CD4-positive, alpha-beta T cell (primary cell): ENCODE results near the gene POR. TPM values are rescaled to one million over a fixed set of nuclear protein-coding genes. Genes with fewer than 3 reads are reported as not detected.

Experiments used
- ATAC-seq: fragments of 200-7000 bp; cut with Tn5 transposase; one replicate; pipeline ENCODE4 v1.10.0; 2022; ENCODE audit warnings: mild to moderate bottlenecking; ENCODE audit not compliant: poor library complexity
- CTCF ChIA-PET: fragments of 350-600 bp; sonication (Branson Sonifier 250); formaldehyde crosslinking; loops from one replicate; lab custom pipeline; 2021; ENCODE audit warnings: antibody characterized with exemption, inconsistent platforms; lab: Charles Lee
- POLR2A ChIA-PET: fragments of 350-600 bp; sonication (Branson Sonifier 250); formaldehyde crosslinking; loops from one replicate; lab custom pipeline; 2021; ENCODE audit warnings: antibody characterized with exemption, inconsistent platforms; lab: Charles Lee
- DNase-seq, 14 experiments: peaks; one replicate each; pipeline ENCODE4 v3.0.0-alpha.2; 2013 to 2020; ENCODE audit warnings: mixed read lengths in 2 of 14
- H3K27ac ChIP-seq, 2 donors: one replicate each; pipeline versions ENCODE4 v1.5.1 to v1.7.0; 2013; ENCODE audit warnings: low read length in 2 of 2, low read depth in 1 of 2, mild to moderate bottlenecking in 1 of 2
- H3K27me3 ChIP-seq, 2 experiments: 1 replicate in 1 of 2; 2 replicates in 1 of 2; pipeline versions ENCODE4 v1.6.1 to v1.7.0; 2013; ENCODE audit warnings: low read length in 2 of 2, control low read depth in 1 of 2, mild to moderate bottlenecking in 1 of 2, moderate library complexity in 1 of 2; ENCODE audit not compliant: insufficient read depth in 2 of 2, control insufficient read depth in 1 of 2
- H3K36me3 ChIP-seq: one replicate; pipeline ENCODE4 v1.6.1; 2013; ENCODE audit warnings: low read length, control low read depth; ENCODE audit not compliant: insufficient read depth
- H3K4me1 ChIP-seq: one replicate; pipeline ENCODE4 v1.6.1; 2013; ENCODE audit warnings: low read length, control low read depth; ENCODE audit not compliant: insufficient read depth
- H3K4me3 ChIP-seq: one replicate; pipeline ENCODE4 v1.5.1; 2013; ENCODE audit warnings: mild to moderate bottlenecking, low read length, moderate library complexity
- H3K9me3 ChIP-seq, 2 experiments: 1 replicate in 1 of 2; 2 replicates in 1 of 2; pipeline versions ENCODE4 v1.6.1 to v1.7.0; 2013; ENCODE audit warnings: low read length in 2 of 2, mild to moderate bottlenecking in 2 of 2, control low read depth in 1 of 2, moderate library complexity in 1 of 2; ENCODE audit not compliant: control insufficient read depth in 1 of 2, insufficient read depth in 1 of 2
- H3K27ac Mint-ChIP-seq: one replicate; pipeline ENCODE4 v1.8.0; 2020; ENCODE audit warnings: mixed read lengths
- H3K27me3 Mint-ChIP-seq: one replicate; pipeline ENCODE4 v1.8.0; 2021; ENCODE audit warnings: mixed read lengths
- H3K36me3 Mint-ChIP-seq: one replicate; pipeline ENCODE4 v1.8.0; 2021; ENCODE audit warnings: low read depth, mixed read lengths
- H3K4me1 Mint-ChIP-seq: one replicate; pipeline ENCODE4 v1.8.0; 2021; ENCODE audit warnings: low read depth, mixed read lengths
- H3K4me3 Mint-ChIP-seq: one replicate; pipeline ENCODE4 v1.8.0; 2020; ENCODE audit warnings: mild to moderate bottlenecking, mixed read lengths
- H3K9me3 Mint-ChIP-seq: one replicate; pipeline ENCODE4 v1.8.0; 2020; ENCODE audit warnings: mixed read lengths
- CTCF ChIP-seq: fragments of 200-600 bp; IDR thresholded peaks from one replicate; pipeline ENCODE4 v1.8.0; 2022; ENCODE audit warnings: antibody characterized with exemption, mild to moderate bottlenecking
- intact Hi-C, 2 experiments: fragments of 100-400 bp; cut with DNase I in 1 of 2; cut with micrococcal nuclease in 1 of 2; formaldehyde crosslinking; loops; one replicate each; pipeline versions ENCODE4 v1.15.1 to v1.9.0; 2023 to 2025; cut with DNase I, micrococcal nuclease
- total RNA-seq, 174 experiments: library from RNA in 2 of 174; stranded (reverse) in 2 of 174; gene quantifications; one replicate each; pipeline ENCODE4 v1.2.3 and lab custom pipeline; 2021 to 2026

Gene POR
- total RNA-seq, 2 experiments from 2014 or later, result 44.2 to 54.8 TPM

DNA sequence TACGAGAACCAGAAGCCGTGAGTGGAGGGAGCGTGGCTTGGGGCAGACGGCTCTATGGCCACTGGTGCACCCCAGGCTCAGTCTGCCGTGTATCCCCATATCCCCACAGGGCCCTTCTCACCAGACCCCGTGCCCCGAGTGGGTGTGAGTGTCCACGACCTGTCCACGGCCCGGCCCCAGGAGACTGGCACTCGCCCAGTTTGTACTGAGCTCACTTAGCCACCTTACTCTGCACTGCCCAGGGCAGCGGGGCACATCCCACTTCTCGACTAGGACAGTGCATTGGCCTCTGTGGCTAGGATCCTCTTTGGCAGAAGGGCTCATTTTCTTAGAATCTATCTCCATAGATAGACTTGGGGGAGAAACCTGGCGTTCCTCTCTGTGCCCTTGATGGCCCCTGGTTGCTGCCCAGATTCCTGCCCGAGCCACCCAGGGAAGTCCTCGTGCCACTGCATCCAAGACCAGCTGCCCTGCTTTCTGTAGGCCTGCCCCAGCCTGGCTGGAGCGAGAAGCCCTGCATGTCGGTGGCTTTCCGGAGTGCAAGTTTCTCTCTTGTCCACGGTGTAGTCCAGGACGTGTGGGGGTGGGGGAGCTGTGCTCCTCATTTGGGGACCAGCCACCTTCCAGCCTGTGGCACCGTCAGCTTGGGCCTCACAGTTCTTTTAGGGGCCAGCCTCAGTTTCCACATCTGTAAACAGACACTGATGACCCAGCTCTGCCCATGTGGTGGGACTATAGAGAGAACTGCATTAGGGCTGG is 67.5 kb downstream of the POR start:
- ATAC-seq, result no peak
- ChIA-PET POLR2A (interaction anchor here (1.2 kb wide), 1 partner anchor 26 kb away, joined by 3 read pairs; no protein-coding TSS in a partner anchor), CTCF (interaction anchor here (1.4 kb wide), 1 partner anchor 38 kb away, joined by 3 read pairs; no protein-coding TSS in a partner anchor)
- no peaks in the 10 kb centered on the region for H3K27me3 ChIP-seq
- H3K9me3 ChIP-seq, result no peaks in the 10 kb centered on the region
- DNase-seq, result no peak
- H3K27ac Mint-ChIP-seq, result no peak overlapping the region
- no peak overlapping the region for H3K27ac ChIP-seq
- H3K4me1 Mint-ChIP-seq, result no peaks in the 10 kb centered on the region
- intact Hi-C loops, result no loop called here
- H3K36me3 Mint-ChIP-seq, result peaks cover 62% of the 10 kb centered on the region
- no peak overlapping the region for H3K4me3 ChIP-seq
- TF ChIP-seq CTCF, result no peak
- H3K27me3 Mint-ChIP-seq, result no peaks in the 10 kb centered on the region
- no peaks in the 10 kb centered on the region for H3K4me1 ChIP-seq
- no peaks in the 10 kb centered on the region for H3K9me3 Mint-ChIP-seq
- no peak overlapping the region for H3K4me3 Mint-ChIP-seq
- peaks cover 66% of the 10 kb centered on the region for H3K36me3 ChIP-seq

DNA sequence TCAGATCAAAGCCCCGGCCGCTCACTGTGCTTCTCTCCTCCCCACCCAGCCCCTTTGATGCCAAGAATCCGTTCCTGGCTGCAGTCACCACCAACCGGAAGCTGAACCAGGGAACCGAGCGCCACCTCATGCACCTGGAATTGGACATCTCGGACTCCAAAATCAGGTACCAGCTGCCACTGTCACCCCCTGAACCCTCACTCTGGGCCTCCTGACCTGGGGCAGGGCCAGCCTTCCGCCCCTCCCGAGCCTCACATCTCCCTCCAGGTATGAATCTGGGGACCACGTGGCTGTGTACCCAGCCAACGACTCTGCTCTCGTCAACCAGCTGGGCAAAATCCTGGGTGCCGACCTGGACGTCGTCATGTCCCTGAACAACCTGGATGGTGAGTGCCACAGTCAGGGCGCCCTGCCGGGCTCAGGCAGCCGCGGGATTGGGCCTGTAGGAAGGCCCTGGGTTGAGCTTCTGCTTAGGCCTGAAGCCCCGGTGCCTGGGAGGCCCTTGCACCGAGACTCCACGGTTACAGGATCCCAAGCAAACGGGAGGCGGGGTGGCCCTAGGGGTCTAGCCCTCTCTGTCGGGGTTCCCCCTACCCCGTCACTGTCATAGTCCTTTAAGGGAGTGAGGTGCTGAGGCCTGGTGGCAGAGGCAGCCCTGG is 68.6 kb downstream of the POR start:
- CTCF ChIA-PET, result no interaction called here
- H3K9me3 Mint-ChIP-seq, result no peaks in the 10 kb centered on the region
- no peak for DNase-seq
- no peak for ATAC-seq
- H3K27me3 Mint-ChIP-seq, result no peaks in the 10 kb centered on the region
- no peak overlapping the region for H3K4me3 ChIP-seq
- H3K27me3 ChIP-seq, result no peaks in the 10 kb centered on the region
- TF ChIP-seq CTCF, result no peak
- H3K4me3 Mint-ChIP-seq, result no peak overlapping the region
- H3K27ac ChIP-seq, result no peak overlapping the region
- no peaks in the 10 kb centered on the region for H3K4me1 Mint-ChIP-seq
- no peak overlapping the region for H3K27ac Mint-ChIP-seq
- H3K36me3 Mint-ChIP-seq, result peaks cover 62% of the 10 kb centered on the region
- no peaks in the 10 kb centered on the region for H3K9me3 ChIP-seq
- no peaks in the 10 kb centered on the region for H3K4me1 ChIP-seq
- H3K36me3 ChIP-seq, result peaks cover 71% of the 10 kb centered on the region
- POLR2A ChIA-PET, result no interaction called here
- intact Hi-C loops, result no loop called here

GRCh38 chr7:75984130-75985008 is 69.4 kb downstream of the POR start:
- POLR2A ChIA-PET, result no interaction called here
- no peak for ATAC-seq
- Mint-ChIP-seq H3K4me3 (no peak overlapping the region), H3K4me1 (peaks cover under 1% of the 10 kb centered on the region), H3K9me3 (no peaks in the 10 kb centered on the region), H3K27ac (no peak overlapping the region), H3K36me3 (peaks cover 57% of the 10 kb centered on the region), H3K27me3 (no peaks in the 10 kb centered on the region)
- no peaks in the 10 kb centered on the region for H3K4me1 ChIP-seq
- no peak overlapping the region for H3K27ac ChIP-seq
- TF ChIP-seq CTCF, result no peak
- H3K9me3 ChIP-seq, result no peaks in the 10 kb centered on the region
- peaks cover 67% of the 10 kb centered on the region for H3K36me3 ChIP-seq
- no peak overlapping the region for H3K4me3 ChIP-seq
- H3K27me3 ChIP-seq, result no peaks in the 10 kb centered on the region
- CTCF ChIA-PET, result no interaction called here
- DNase-seq, result no peak
- intact Hi-C loops, result no loop called here
